Motor neuron (in vitro differentiated cells): ENCODE results near the gene SCN4B. TPM values are rescaled to one million over a fixed set of nuclear protein-coding genes. Genes with fewer than 3 reads are reported as not detected.
"Not testable (repeated sequence)": the region's sequence is repeated elsewhere in the genome, so short reads cannot be mapped to it uniquely, and the experiment has no call there.

ENCODE experiments used
- ATAC-seq, 8 experiments: fragments of 200-7000 bp; cut with Tn5 transposase; replicated peaks in 6 of 8; 2 replicates each; pipeline ENCODE4 v1.8.0; 2021; ENCODE audit warnings: mild to moderate bottlenecking in 8 of 8, moderate library complexity in 8 of 8
- H3K27ac ChIP-seq, 2 donors: fragments of 250-450 bp; sonication (Bioruptor Pico); 2 replicates each; pipeline ENCODE4 v1.9.0; 2021; ENCODE audit warnings: antibody characterized with exemption in 2 of 2, mild to moderate bottlenecking in 2 of 2, moderate library complexity in 1 of 2
- H3K4me1 ChIP-seq, 2 donors: fragments of 250-450 bp; sonication (Bioruptor Pico); replicated peaks in 1 of 2; 2 replicates each; pipeline ENCODE4 v1.6.1; 2021; ENCODE audit warnings: antibody characterized with exemption in 2 of 2, mild to moderate bottlenecking in 2 of 2, moderate library complexity in 1 of 2
- H3K4me3 ChIP-seq, 5 donors: fragments of 250-450 bp; sonication (Bioruptor Pico); 2 replicates each; pipeline ENCODE4 v1.9.0; 2021; ENCODE audit warnings: antibody characterized with exemption in 5 of 5, mild to moderate bottlenecking in 5 of 5, moderate library complexity in 4 of 5
- WGBS, 10 experiments: fragments of 450-650 bp; shearing (Covaris generic); methylation state at CpG; one replicate each; pipeline ENCODE4 v1.0.0; 2022; 5-methylcytosine and 5-hydroxymethylcytosine counted together
- in situ Hi-C, 9 experiments: fragments of 400-800 bp; cut with MboI; loops; one replicate each; pipeline ENCODE4 v1.15.0; 2021; ENCODE audit warnings: low sequenced_read_pairs in 9 of 9, low pct_unique_long_range_greater_than_20kb in 2 of 9; ENCODE audit not compliant: unreplicated experiment in 9 of 9
- total RNA-seq, 8 experiments: library from RNA; unstranded; fragments of 300-600 nt; gene quantifications; 2 replicates each; pipeline versions ENCODE4 v1.2.3 to v1.2.4, GENCODE V29; 2022

SCN4B gene
- 1 to 10 TPM in 3 of 8 experiments, under 1 TPM in 5; 0.37 to 8.6 (median 0.93) TPM for total RNA-seq

- peaks cover 0 to 4% of the 10 kb centered on the region in 2 donors for H3K4me1 ChIP-seq
- H3K27ac ChIP-seq, result no peak within 1 kb of the TSS
- ATAC-seq, result peak; percentile 89 to 96 (median 94)
- H3K4me3 ChIP-seq, result peak within 1 kb of the TSS; percentile 40 to 60 (median 41)
- in situ Hi-C loops, result no loop called here
- WGBS, 10 experiments, result 0% methylated on average over 2 of the region's 88 CpGs; no CpG with 5 or more reads in 9 of the 10 experiments
Observed at GRCh38 chr11:118152552-118153471, at the start of gene SCN4B. SCN4B (minus strand) TSS chr11:118152823; CDS start chr11:118152673, 150 bp downstream.

- H3K27ac ChIP-seq, result no peak overlapping the region
- no peaks in the 10 kb centered on the region for H3K4me1 ChIP-seq
- ATAC-seq, result no peak
- H3K4me3 ChIP-seq, result no peak overlapping the region
- WGBS, 10 experiments, result 0 to 86% (median 56%) methylated on average over 1 to 2 of the region's 2 CpGs
- in situ Hi-C loops, result loop anchor here in 1 of 9 experiments (10.0 kb wide), 1 partner anchor 153 kb away; the partner anchor contains the start of gene UBE4A
Observed at GRCh38 chr11:118201966-118202365, 49.3 kb upstream of the SCN4B start.

- no peaks in the 10 kb centered on the region for H3K4me1 ChIP-seq
- no peak for ATAC-seq
- H3K4me3 ChIP-seq, result no peak overlapping the region
- no peak overlapping the region for H3K27ac ChIP-seq
- 59 to 92% (median 84%) methylated on average over 4 to 9 of the region's 9 CpGs; no CpG with 5 or more reads in 2 of the 10 experiments for WGBS, 10 experiments
- in situ Hi-C loops, result loop anchor here in 1 of 9 experiments (10.0 kb wide), 1 partner anchor 154 kb away; the partner anchor contains the start of gene UBE4A
Observed at GRCh38 chr11:118200901-118201680, 48.5 kb upstream of the SCN4B start.

GRCh38 chr11:118200497-118200896, 47.9 kb upstream of the SCN4B start:
- H3K4me3 ChIP-seq, result no peak overlapping the region
- in situ Hi-C loops, result loop anchor here in 1 of 9 experiments (10.0 kb wide), 1 partner anchor 154 kb away; the partner anchor contains the start of gene UBE4A
- ATAC-seq, result no peak
- H3K27ac ChIP-seq, result no peak overlapping the region
- WGBS, 10 experiments, result 20 to 87% (median 69%) methylated on average over 1 to 5 of the region's 5 CpGs; no CpG with 5 or more reads in 3 of the 10 experiments
- H3K4me1 ChIP-seq, result no peaks in the 10 kb centered on the region

- in situ Hi-C loops, result loop anchor here in 4 of 9 experiments (10.0 to 25.0 kb wide), 2 partner anchors 156 to 163 kb away; partner anchors contain the start of gene UBE4A (in 4 of the 4)
- no peak overlapping the region for H3K27ac ChIP-seq
- ATAC-seq, result no peak
- no peaks in the 10 kb centered on the region for H3K4me1 ChIP-seq
- no peak overlapping the region for H3K4me3 ChIP-seq
- WGBS, 10 experiments, result 0 to 100% (median 73%) methylated on average over 1 to 6 of the region's 6 CpGs
Observed at GRCh38 chr11:118199135-118199534, 46.5 kb upstream of the SCN4B start.

- WGBS, 10 experiments, result 0 to 8% (median 0%) methylated on average over 1 to 8 of the region's 9 CpGs; no CpG with 5 or more reads in 5 of the 10 experiments
- Histone ChIP-seq H3K4me1 (no peaks in the 10 kb centered on the region), H3K4me3 (no peak overlapping the region), H3K27ac (no peak overlapping the region)
- ATAC-seq, result peak; percentile 53 to 95 (median 71)
- in situ Hi-C loops, result loop anchor here in 4 of 9 experiments (10.0 to 25.0 kb wide), 2 partner anchors 156 to 164 kb away; partner anchors contain the start of gene UBE4A (in 4 of the 4)
Observed at GRCh38 chr11:118198370-118198769, 45.7 kb upstream of the SCN4B start.

GRCh38 chr11:118194835-118195627, 42.4 kb upstream of the SCN4B start:
- H3K4me1 ChIP-seq, result no peaks in the 10 kb centered on the region
- no peak overlapping the region for H3K27ac ChIP-seq
- in situ Hi-C loops, result loop anchor here in 4 of 9 experiments (10.0 to 25.0 kb wide), 2 partner anchors 160 to 167 kb away; partner anchors contain the start of gene UBE4A (in 4 of the 4)
- ATAC-seq, result peak; percentile 66 to 96 (median 94)
- 0 to 40% (median 25%) methylated on average over 1 to 8 of the region's 10 CpGs; no CpG with 5 or more reads in 1 of the 10 experiments for WGBS, 10 experiments
- no peak overlapping the region for H3K4me3 ChIP-seq

- H3K27ac ChIP-seq, result no peak overlapping the region
- H3K4me3 ChIP-seq, result no peak overlapping the region
- in situ Hi-C loops, result loop anchor here in 4 of 9 experiments (10.0 to 25.0 kb wide), 2 partner anchors 161 to 168 kb away; partner anchors contain the start of gene UBE4A (in 4 of the 4)
- no peak for ATAC-seq
- 0 to 94% (median 60%) methylated on average over 1 to 6 of the region's 6 CpGs; no CpG with 5 or more reads in 2 of the 10 experiments for WGBS, 10 experiments
- no peaks in the 10 kb centered on the region for H3K4me1 ChIP-seq
Observed at GRCh38 chr11:118193910-118194566, 41.4 kb upstream of the SCN4B start.

GRCh38 chr11:118192817-118193216, 40.2 kb upstream of the SCN4B start:
- in situ Hi-C loops, result loop anchor here in 4 of 9 experiments (10.0 to 25.0 kb wide), 2 partner anchors 162 to 169 kb away; partner anchors contain the start of gene UBE4A (in 4 of the 4)
- not testable (repeated sequence) for H3K4me1 ChIP-seq, H3K4me3 ChIP-seq, H3K27ac ChIP-seq, ATAC-seq
- 58 to 100% (median 87%) methylated on average over 2 to 5 of the region's 5 CpGs for WGBS, 10 experiments

GRCh38 chr11:118190942-118191506, 38.4 kb upstream of the SCN4B start:
- in situ Hi-C loops, result loop anchor here in 4 of 9 experiments (10.0 to 25.0 kb wide), 2 partner anchors 164 to 171 kb away; partner anchors contain the start of gene UBE4A (in 4 of the 4)
- not testable (repeated sequence) for H3K4me3 ChIP-seq, H3K4me1 ChIP-seq, H3K27ac ChIP-seq, ATAC-seq
- 20 to 80% (median 66%) methylated on average over 1 to 2 of the region's 2 CpGs; no CpG with 5 or more reads in 4 of the 10 experiments for WGBS, 10 experiments
